IPS DF 4.7 (cell line): ENCODE measurements around the gene RTEL1.

Source experiments
- DNase-seq: peaks from one replicate; pipeline ENCODE4 v3.0.0-alpha.2; 2013; ENCODE audit warnings: low spot score; ENCODE audit errors: extremely low read depth

The RTEL1 gene

GRCh38 chr20:63699466-63700198, 41.5 kb downstream of the RTEL1 start:
- no peak for DNase-seq

GRCh38 chr20:63700199-63701050, 42.3 kb downstream of the RTEL1 start:
- DNase-seq = no peak

- DNase-seq = no peak
Observed at GRCh38 chr20:63701051-63701328, 42.9 kb downstream of the RTEL1 start.

- no peak for DNase-seq
Observed at GRCh38 chr20:63701329-63702035, 43.4 kb downstream of the RTEL1 start.

GRCh38 chr20:63702036-63702665, 44.0 kb downstream of the RTEL1 start:
- no peak for DNase-seq

GRCh38 chr20:63702751-63703470, 44.8 kb downstream of the RTEL1 start:
- DNase-seq = no peak

- no peak for DNase-seq
Observed at GRCh38 chr20:63703471-63703975, 45.4 kb downstream of the RTEL1 start.

GRCh38 chr20:63703976-63704748, 46.0 kb downstream of the RTEL1 start:
- no peak for DNase-seq

GRCh38 chr20:63704749-63705117, 46.6 kb downstream of the RTEL1 start:
- DNase-seq = no peak

GRCh38 chr20:63705232-63706026, 47.3 kb downstream of the RTEL1 start:
- DNase-seq = no peak

- DNase-seq = no peak
Observed at GRCh38 chr20:63706027-63706695, 48.0 kb downstream of the RTEL1 start.

GRCh38 chr20:63706852-63707557, 48.9 kb downstream of the RTEL1 start:
- no peak for DNase-seq

- DNase-seq = peak; percentile 22
Observed at GRCh38 chr20:63707558-63708300, 49.6 kb downstream of the RTEL1 start, which contains the start of the genes ARFRP1 and ZGPAT. Gene ARFRP1, minus strand, starts transcription at chr20:63707976. Its CDS starts 885 bp downstream, at chr20:63707091. Gene ZGPAT, plus strand, starts transcription at chr20:63708039. Its CDS starts 542 bp downstream, at chr20:63708581.

GRCh38 chr20:63708301-63709148, 50.4 kb downstream of the RTEL1 start:
- no peak for DNase-seq

GRCh38 chr20:63709149-63709527, 51.0 kb downstream of the RTEL1 start:
- DNase-seq = no peak

GRCh38 chr20:63711085-63711645, 53.1 kb downstream of the RTEL1 start:
- DNase-seq = no peak
